Uterus (tissue), 4 donors: ENCODE data around the gene ISYNA1. TPM values are rescaled to one million over a fixed set of nuclear protein-coding genes. Genes with fewer than 3 reads are reported as not detected.

Experiments
- DNase-seq, 2 donors: peaks; one replicate each; pipeline ENCODE4 v3.0.0-alpha.2; 2019 to 2020
- H3K27ac ChIP-seq, 2 donors: fragments of 200-600 bp; sonication (generic); 1 replicate in 1 of 2; 2 replicates in 1 of 2; pipeline ENCODE4 v1.5.1; 2016 to 2018
- H3K27me3 ChIP-seq, 2 donors: fragments of 200-600 bp; sonication (generic); one replicate each; pipeline ENCODE4 v1.5.1; 2018 to 2019; ENCODE audit warnings: control low read depth in 1 of 2
- H3K36me3 ChIP-seq, 2 donors: fragments of 200-600 bp; sonication (generic); one replicate each; pipeline ENCODE4 v1.5.1; 2019; ENCODE audit warnings: control low read depth in 1 of 2
- H3K4me1 ChIP-seq, 2 donors: fragments of 200-600 bp; sonication (generic); one replicate each; pipeline ENCODE4 v1.5.1; 2018 to 2019; ENCODE audit warnings: control low read depth in 1 of 2
- H3K4me3 ChIP-seq, 2 donors: fragments of 200-600 bp; sonication (generic); 1 replicate in 1 of 2; 2 replicates in 1 of 2; pipeline ENCODE4 v1.5.1; 2018 to 2019; ENCODE audit warnings: mild to moderate bottlenecking in 1 of 2
- H3K9me3 ChIP-seq, 2 donors: fragments of 200-600 bp; sonication (generic); one replicate each; pipeline ENCODE4 v1.5.1; 2019; ENCODE audit warnings: control low read depth in 1 of 2
- POLR2A ChIP-seq, 2 donors: fragments of 450-650 bp; IDR thresholded peaks; one replicate each; pipeline ENCODE4 v1.6.1; 2016; ENCODE audit warnings: antibody characterized with exemption in 2 of 2, mild to moderate bottlenecking in 1 of 2, moderate library complexity in 1 of 2
- intact Hi-C: fragments of 100-400 bp; cut with DNase I; formaldehyde crosslinking; loops from one replicate; pipeline ENCODE4 v1.15.1; 2023; ENCODE audit warnings: low total_unique reads
- total RNA-seq, 4 donors: library from RNA; depleted of rRNA in 3 of 4; stranded (reverse); fragments of >200 nt in 3 of 4; gene quantifications; one replicate each; pipeline versions ENCODE4 v1.1.0 to v1.2.4, GENCODE V29; 2014 to 2023
- TF ChIP-seq, protein P1 (sequence below), 4 experiments: fragments of 200-600 bp in 2 of 4; fragments of 450-650 bp in 2 of 4; sonication (generic) in 2 of 4; IDR thresholded peaks; one replicate each; pipeline ENCODE4 v1.5.1; 2016 to 2019; ENCODE audit warnings: antibody characterized with exemption in 4 of 4, mild to moderate bottlenecking in 2 of 4, moderate library complexity in 1 of 4
- donor health status: DM: yes; HTN: yes; CAD: no.

The ISYNA1 gene
- total RNA-seq, 4 donors from 2014 or later = 56.8 to 152 (median 106) TPM

DNA sequence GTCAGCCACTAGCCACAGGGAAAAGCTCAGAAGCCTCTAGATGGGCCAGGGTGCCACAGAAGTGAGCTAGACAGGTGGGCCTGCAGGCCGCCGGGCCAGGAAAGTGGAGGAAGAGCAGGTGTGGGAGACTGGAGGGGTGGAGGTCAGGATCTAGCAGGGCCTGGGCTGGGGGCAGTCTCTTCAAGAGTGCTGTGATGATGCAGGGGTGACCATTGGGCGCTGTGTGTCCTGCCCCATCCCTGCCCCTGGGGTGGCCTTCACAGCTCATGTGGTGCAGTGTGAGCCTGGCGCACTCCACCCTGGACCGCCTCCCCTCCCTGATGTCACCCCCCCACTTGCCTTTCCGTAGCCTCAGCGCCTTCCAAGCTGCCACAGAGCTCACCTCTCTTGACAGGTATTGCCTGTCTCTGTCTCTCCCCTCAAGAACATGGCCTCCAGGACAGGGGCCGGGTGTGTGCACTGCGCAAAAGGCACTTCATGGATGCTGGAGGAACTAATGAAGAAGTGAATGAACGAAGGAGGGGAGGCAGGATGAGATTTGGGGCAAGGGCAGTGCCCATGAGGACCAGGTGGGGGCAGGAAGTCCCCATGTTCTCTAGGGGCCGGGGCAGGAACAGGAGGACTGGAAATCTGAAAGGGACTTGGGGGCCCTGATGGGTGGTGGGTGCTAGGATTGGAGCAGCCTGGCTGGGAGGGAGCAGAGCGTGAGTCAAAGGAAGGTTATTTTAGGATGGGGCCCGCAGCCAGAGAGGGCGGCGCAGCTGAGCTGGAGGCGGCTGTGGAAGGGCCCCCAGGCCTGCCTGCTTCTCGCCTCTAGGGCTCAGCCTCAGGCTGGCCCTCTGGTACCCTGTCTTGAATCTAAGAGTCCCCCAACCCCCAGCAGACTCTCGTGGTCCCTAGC is 12.2 kb downstream of the ISYNA1 start:
- no peaks in the 10 kb centered on the region for H3K36me3 ChIP-seq
- peak; percentile 76 to 82 for DNase-seq
- TF ChIP-seq, protein P1, sequence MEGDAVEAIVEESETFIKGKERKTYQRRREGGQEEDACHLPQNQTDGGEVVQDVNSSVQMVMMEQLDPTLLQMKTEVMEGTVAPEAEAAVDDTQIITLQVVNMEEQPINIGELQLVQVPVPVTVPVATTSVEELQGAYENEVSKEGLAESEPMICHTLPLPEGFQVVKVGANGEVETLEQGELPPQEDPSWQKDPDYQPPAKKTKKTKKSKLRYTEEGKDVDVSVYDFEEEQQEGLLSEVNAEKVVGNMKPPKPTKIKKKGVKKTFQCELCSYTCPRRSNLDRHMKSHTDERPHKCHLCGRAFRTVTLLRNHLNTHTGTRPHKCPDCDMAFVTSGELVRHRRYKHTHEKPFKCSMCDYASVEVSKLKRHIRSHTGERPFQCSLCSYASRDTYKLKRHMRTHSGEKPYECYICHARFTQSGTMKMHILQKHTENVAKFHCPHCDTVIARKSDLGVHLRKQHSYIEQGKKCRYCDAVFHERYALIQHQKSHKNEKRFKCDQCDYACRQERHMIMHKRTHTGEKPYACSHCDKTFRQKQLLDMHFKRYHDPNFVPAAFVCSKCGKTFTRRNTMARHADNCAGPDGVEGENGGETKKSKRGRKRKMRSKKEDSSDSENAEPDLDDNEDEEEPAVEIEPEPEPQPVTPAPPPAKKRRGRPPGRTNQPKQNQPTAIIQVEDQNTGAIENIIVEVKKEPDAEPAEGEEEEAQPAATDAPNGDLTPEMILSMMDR (IDR thresholded peaks at IDR 0.05) = peak in 2 of 4 experiments; percentile 28 to 29
- TF ChIP-seq POLR2A (IDR thresholded peaks at IDR 0.05) = no peak
- no peaks in the 10 kb centered on the region for H3K27me3 ChIP-seq
- intact Hi-C loops = no loop called here
- no peaks in the 10 kb centered on the region for H3K9me3 ChIP-seq
- H3K4me3 ChIP-seq = no peak overlapping the region
- H3K27ac ChIP-seq = peak overlapping the region; percentile 80 to 86
- H3K4me1 ChIP-seq = peaks cover 0 to 32% of the 10 kb centered on the region in 2 donors

DNA sequence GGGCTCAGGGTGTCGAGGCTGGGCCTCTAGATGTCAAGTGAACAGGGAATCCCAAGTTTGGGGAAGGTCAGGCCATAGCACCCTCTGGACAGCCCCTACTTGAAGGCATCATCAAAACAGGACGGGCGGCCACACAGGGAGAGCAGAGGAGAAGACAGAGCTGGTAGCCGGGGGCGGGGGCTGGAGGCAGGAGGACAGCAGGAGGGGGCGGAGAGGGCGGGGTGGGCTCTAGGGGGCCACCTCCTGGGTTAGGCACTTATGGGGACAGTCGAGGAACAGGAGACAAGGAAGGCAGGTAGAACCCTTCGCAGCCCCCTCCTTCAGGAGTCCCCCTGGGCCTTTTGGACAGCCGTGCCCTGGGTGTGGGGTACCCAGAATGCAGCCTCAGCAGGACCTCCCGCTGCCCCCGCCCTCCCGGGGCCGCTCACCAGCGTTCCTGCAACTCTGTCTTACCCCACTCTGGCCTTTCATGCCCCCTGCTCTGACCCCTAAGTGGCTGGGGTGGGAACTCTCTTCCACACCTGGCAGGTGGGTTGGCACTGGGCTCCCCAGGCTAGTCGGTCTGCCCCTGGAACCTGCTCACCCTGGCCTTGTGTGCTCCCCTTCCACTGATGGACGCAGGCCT is 12.9 kb downstream of the ISYNA1 start:
- intact Hi-C loops = no loop called here
- H3K27ac ChIP-seq = peak overlapping the region; percentile 80 to 86
- TF ChIP-seq, protein P1 (IDR thresholded peaks at IDR 0.05) = no peak
- TF ChIP-seq POLR2A (IDR thresholded peaks at IDR 0.05) = no peak

DNA sequence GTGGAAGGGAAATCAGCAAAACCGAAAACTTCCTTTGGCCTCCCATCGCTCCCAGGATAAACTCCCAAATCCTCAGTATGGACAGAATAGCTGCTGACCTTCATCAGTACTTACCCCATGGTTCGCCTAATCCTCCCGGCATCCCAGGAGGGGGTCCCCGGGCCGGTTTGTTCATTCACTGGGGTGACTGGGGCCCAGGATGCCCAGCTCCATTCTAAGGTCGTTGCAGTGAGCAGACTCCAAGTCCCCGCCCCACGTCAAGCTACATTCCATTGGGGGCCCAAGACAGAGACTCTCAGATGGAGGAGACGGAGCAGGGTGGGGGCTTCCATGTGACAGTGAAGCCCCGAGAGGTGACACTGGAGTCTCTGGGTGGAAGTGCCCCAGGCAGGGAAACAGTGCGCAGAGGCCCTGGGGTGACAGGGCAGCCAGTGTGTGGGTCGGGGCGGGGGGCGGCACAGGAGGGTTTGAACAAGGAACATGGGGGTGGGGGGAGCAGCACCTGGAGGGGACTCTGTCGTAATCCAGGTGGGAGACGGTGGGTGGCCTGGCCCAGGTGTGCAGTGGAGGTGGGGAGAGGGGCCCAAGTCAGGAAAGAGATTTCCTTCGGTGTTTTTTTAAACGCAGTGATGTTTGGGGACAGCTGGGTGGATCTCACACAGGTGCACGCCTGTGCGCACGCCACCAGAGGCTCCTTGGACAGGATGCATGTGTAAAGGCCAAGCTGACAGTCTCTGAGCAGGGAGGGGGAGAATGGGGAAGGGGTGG is 13.6 kb downstream of the ISYNA1 start:
- peaks cover 0 to 34% of the 10 kb centered on the region in 2 donors for H3K4me1 ChIP-seq
- H3K9me3 ChIP-seq = no peaks in the 10 kb centered on the region
- DNase-seq = no peak
- no peak overlapping the region for H3K4me3 ChIP-seq
- H3K27ac ChIP-seq = peak overlapping the region in 1 of 2 donors; percentile 80
- intact Hi-C loops = no loop called here
- TF ChIP-seq POLR2A (IDR thresholded peaks at IDR 0.05) = no peak
- TF ChIP-seq, protein P1 (IDR thresholded peaks at IDR 0.05) = no peak
- no peaks in the 10 kb centered on the region for H3K27me3 ChIP-seq
- no peaks in the 10 kb centered on the region for H3K36me3 ChIP-seq

More for the DNA sequence above, 12.9 kb downstream of the ISYNA1 start:
- Histone ChIP-seq H3K4me3 (no peak overlapping the region), H3K4me1 (peaks cover 0 to 37% of the 10 kb centered on the region in 2 donors), H3K36me3 (no peaks in the 10 kb centered on the region), H3K27me3 (no peaks in the 10 kb centered on the region), H3K9me3 (no peaks in the 10 kb centered on the region)
- DNase-seq = no peak

DNA sequence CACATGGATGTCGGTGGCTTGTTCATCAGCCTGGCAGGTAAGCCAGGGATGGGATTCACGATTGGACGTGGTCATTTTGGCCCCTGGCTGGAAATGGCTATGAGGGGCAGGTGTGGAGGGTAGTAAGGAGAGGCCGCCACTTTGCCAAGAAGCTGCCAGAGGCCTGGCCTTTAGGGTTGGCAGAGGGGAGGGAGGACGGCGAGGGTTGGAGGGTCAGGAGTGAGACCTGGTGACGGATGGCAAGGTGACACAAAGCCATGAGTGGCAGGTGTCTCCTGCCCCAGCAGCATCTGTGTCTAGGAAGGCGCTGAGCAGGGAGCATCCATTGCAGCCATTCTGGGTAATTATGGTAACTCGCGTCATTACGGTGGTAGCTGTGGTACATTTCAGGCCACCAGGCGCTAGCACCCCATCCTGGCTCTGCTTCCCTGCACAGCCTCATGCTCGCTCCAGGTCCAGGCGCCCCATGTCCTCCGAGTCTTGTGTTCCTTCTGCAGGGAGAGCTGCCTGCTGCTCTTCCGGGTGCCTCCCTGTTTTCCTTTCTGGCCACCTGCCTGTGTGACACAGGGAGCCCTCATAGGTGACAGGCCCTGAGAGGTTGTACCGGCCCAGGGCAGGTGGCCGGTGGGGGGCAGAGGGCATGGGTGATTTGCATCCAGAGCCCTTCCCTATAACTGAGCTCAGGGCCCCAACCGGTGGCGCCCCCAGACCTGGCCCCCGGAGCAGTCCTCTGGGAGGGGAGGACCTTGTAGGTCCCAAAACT is 14.5 kb downstream of the ISYNA1 start:
- Histone ChIP-seq H3K27ac (peak overlapping the region in 1 of 2 donors; percentile 80), H3K9me3 (no peaks in the 10 kb centered on the region), H3K4me1 (peaks cover 0 to 31% of the 10 kb centered on the region in 2 donors), H3K27me3 (no peaks in the 10 kb centered on the region), H3K4me3 (no peak overlapping the region), H3K36me3 (no peaks in the 10 kb centered on the region)
- intact Hi-C loops = no loop called here
- no peak for DNase-seq
- TF ChIP-seq POLR2A (IDR thresholded peaks at IDR 0.05) = no peak
- TF ChIP-seq, protein P1 (IDR thresholded peaks at IDR 0.05) = no peak
